Neural cell (in vitro differentiated cells): ENCODE measurements around the gene OR8H3. TPM values are rescaled to one million over a fixed set of nuclear protein-coding genes. Genes with fewer than 3 reads are reported as not detected.

Experiments used
- H2AFZ ChIP-seq: fragments of 200-600, 300-800 bp; sonication (generic), shearing (Covaris generic); 2 replicates; pipeline ENCODE4 v1.6.0; 2014; ENCODE audit warnings: low read depth, mild to moderate bottlenecking, antibody characterized with exemption, low read length, moderate library complexity
- H3F3A ChIP-seq: fragments of 200-600 bp; shearing (Covaris generic); 2 replicates; pipeline ENCODE4 v1.6.1; 2016; ENCODE audit warnings: mild to moderate bottlenecking, moderate library complexity, mixed read lengths, antibody characterized with exemption, low read length; ENCODE audit not compliant: insufficient read depth, poor library complexity, severe bottlenecking
- H3K27ac ChIP-seq: fragments of 200-600, 300-800 bp; sonication (generic), shearing (Covaris generic); 2 replicates; pipeline ENCODE4 v1.5.1; 2014; ENCODE audit warnings: mild to moderate bottlenecking, low read length, moderate library complexity
- H3K27me3 ChIP-seq: fragments of 300-800, 200-600 bp; sonication (generic), shearing (Covaris generic); 2 replicates; pipeline ENCODE4 v1.6.0; 2014; ENCODE audit warnings: mild to moderate bottlenecking, low read depth, low read length, moderate library complexity; ENCODE audit not compliant: insufficient read depth
- H3K36me3 ChIP-seq: fragments of 300-800, 200-600 bp; sonication (generic), shearing (Covaris generic); 2 replicates; pipeline ENCODE4 v1.5.1; 2014; ENCODE audit warnings: mild to moderate bottlenecking, antibody characterized with exemption, low read length, moderate library complexity; ENCODE audit not compliant: insufficient read depth
- H3K4me2 ChIP-seq: fragments of 300-800, 200-600 bp; sonication (generic), shearing (Covaris generic); 2 replicates; pipeline ENCODE4 v1.6.0; 2014; ENCODE audit warnings: mild to moderate bottlenecking, low read length
- H3K4me3 ChIP-seq: fragments of 300-800, 200-600 bp; sonication (generic), shearing (Covaris generic); 2 replicates; pipeline ENCODE4 v1.5.1; 2014; ENCODE audit warnings: mild to moderate bottlenecking, low read length, moderate library complexity
- H3K79me2 ChIP-seq: fragments of 200-600 bp; shearing (Covaris generic); replicated peaks from 2 replicates; pipeline ENCODE4 v1.6.0; 2014; ENCODE audit warnings: mild to moderate bottlenecking, low read length, moderate library complexity; ENCODE audit not compliant: insufficient read depth
- H3K9ac ChIP-seq: fragments of 300-800, 200-600 bp; sonication (generic), shearing (Covaris generic); 2 replicates; pipeline ENCODE4 v1.6.1; 2016; ENCODE audit warnings: mild to moderate bottlenecking, low read length, mixed read lengths
- H3K9me2 ChIP-seq: fragments of 200-600 bp; shearing (Covaris generic); 2 replicates; pipeline ENCODE4 v1.6.1; 2016; ENCODE audit warnings: mild to moderate bottlenecking, low read length, mixed read lengths; ENCODE audit not compliant: insufficient read depth
- H3K9me3 ChIP-seq: fragments of 200-600, 300-800 bp; sonication (generic), shearing (Covaris generic); 2 replicates; pipeline ENCODE4 v1.6.1; 2016; ENCODE audit warnings: mild to moderate bottlenecking, mixed run types, low read length, moderate library complexity, mixed read lengths
- H4K20me1 ChIP-seq: fragments of 200-600 bp; shearing (Covaris generic); 2 replicates; pipeline ENCODE4 v1.6.1; 2016; ENCODE audit warnings: mild to moderate bottlenecking, mixed run types; ENCODE audit not compliant: insufficient read depth
- CTCF ChIP-seq: fragments of 450-650 bp; IDR thresholded peaks from 2 replicates; pipeline ENCODE4 v1.5.1; 2014; ENCODE audit warnings: antibody characterized with exemption, mild to moderate bottlenecking, moderate library complexity; ENCODE audit not compliant: poor library complexity, severe bottlenecking
- EP300 ChIP-seq: fragments of 450-650 bp; conservative IDR thresholded peaks from 2 replicates; pipeline ENCODE4 v1.6.1; 2014; ENCODE audit warnings: antibody characterized with exemption, mild to moderate bottlenecking, moderate library complexity; ENCODE audit not compliant: poor library complexity, severe bottlenecking
- EZH2 ChIP-seq: fragments of 200-600, 300-800 bp; shearing (Covaris generic), sonication (generic); IDR thresholded peaks from 2 replicates; pipeline ENCODE4 v1.6.1; 2014; ENCODE audit warnings: antibody characterized with exemption, low read length, borderline replicate concordance, mild to moderate bottlenecking; ENCODE audit not compliant: insufficient read depth, poor library complexity, severe bottlenecking
- MXI1 ChIP-seq: fragments of 450-650 bp; conservative IDR thresholded peaks from 2 replicates; pipeline ENCODE4 v1.6.1; 2014; ENCODE audit warnings: antibody characterized with exemption, mild to moderate bottlenecking; ENCODE audit not compliant: poor library complexity, severe bottlenecking
- POLR2AphosphoS5 ChIP-seq: IDR thresholded peaks from 2 replicates; pipeline ENCODE4 v1.6.1; 2012
- RAD21 ChIP-seq: fragments of 450-650 bp; conservative IDR thresholded peaks from 2 replicates; pipeline ENCODE4 v1.6.1; 2014; ENCODE audit warnings: antibody characterized with exemption, mild to moderate bottlenecking, moderate library complexity
- REST ChIP-seq: IDR thresholded peaks from 2 replicates; pipeline ENCODE4 v1.6.1; 2012; ENCODE audit warnings: borderline replicate concordance
- SMC3 ChIP-seq: fragments of 450-650 bp; conservative IDR thresholded peaks from 2 replicates; pipeline ENCODE4 v1.6.1; 2014; ENCODE audit warnings: antibody characterized with exemption, mild to moderate bottlenecking, moderate library complexity; ENCODE audit not compliant: poor library complexity
- TAF1 ChIP-seq: IDR thresholded peaks from 2 replicates; pipeline ENCODE4 v1.6.1; 2012; ENCODE audit warnings: low read depth
- polyA plus RNA-seq: library from polyadenylated mRNA; depleted of rRNA; stranded (reverse); fragments of >200 nt; gene quantifications from 2 replicates; pipeline ENCODE4 v1.2.3, GENCODE V29; 2014
- small RNA-seq, 3 experiments: library from RNA; depleted of rRNA; stranded (forward); fragments of <200 nt; gene quantifications; one replicate each; pipeline ENCODE3, GENCODE V24; 2012

Gene OR8H3
- polyA plus RNA-seq, 1 donor from 2014 or later, result not detected

- Histone ChIP-seq H3K9me3 (no peaks in the 10 kb centered on the region), H3K27me3 (no peaks in the 10 kb centered on the region), H3K36me3 (no peaks in the 10 kb centered on the region), H3K4me3 (no peak overlapping the region), H4K20me1 (no peaks in the 10 kb centered on the region), H3F3A (no peaks in the 10 kb centered on the region), H3K4me2 (no peak overlapping the region), H3K79me2 (no peaks in the 10 kb centered on the region), H2AFZ (no peak overlapping the region), H3K27ac (no peak overlapping the region), H3K9ac (no peak overlapping the region), H3K9me2 (no peaks in the 10 kb centered on the region)
- TF ChIP-seq REST, result no peak
- TF ChIP-seq CTCF, result no peak
- no peak for TF ChIP-seq POLR2AphosphoS5
- TF ChIP-seq SMC3, result no peak
- no peak for TF ChIP-seq RAD21
- no peak for TF ChIP-seq MXI1
- no peak for TF ChIP-seq EZH2
- no peak for TF ChIP-seq EP300
- no peak for TF ChIP-seq TAF1
These were observed 50.2 kb downstream of the OR8H3 start for GRCh38 chr11:56172256-56172830.

Small RNAs within 50 kb of the gene (small RNA-seq; reads per million reads assigned to genes)
- 0 reads per million in 3 experiments for gene OR8I4P

Other genes starting within 250 kb of the OR8H3 start
- gene TRIM51, start 239.1 kb upstream of the OR8H3 start, polyA plus RNA-seq, result not detected in 2 replicates
- not detected in 2 replicates for gene OR5W2, start 207.8 kb upstream of the OR8H3 start, polyA plus RNA-seq
- not detected in 2 replicates for gene OR5I1, start 186.0 kb upstream of the OR8H3 start, polyA plus RNA-seq
- not detected in 2 replicates for gene OR10AG1, start 152.4 kb upstream of the OR8H3 start, polyA plus RNA-seq
- not detected in 2 replicates for gene OR5F1, start 127.7 kb upstream of the OR8H3 start, polyA plus RNA-seq
- not detected in 2 replicates for gene OR5AS1, start 94.7 kb upstream of the OR8H3 start, polyA plus RNA-seq
- gene OR8I2, start 29.1 kb upstream of the OR8H3 start, polyA plus RNA-seq, result not detected in 2 replicates
- gene OR8H2, start 18.7 kb upstream of the OR8H3 start, polyA plus RNA-seq, result not detected in 2 replicates
- not detected in 2 replicates for gene OR8J3, start 17.8 kb downstream of the OR8H3 start, polyA plus RNA-seq
- not detected in 2 replicates for gene OR8K5, start 37.9 kb downstream of the OR8H3 start, polyA plus RNA-seq
- not detected in 2 replicates for gene OR5J2, start 54.2 kb downstream of the OR8H3 start, polyA plus RNA-seq
- gene OR5T2, start 111.9 kb downstream of the OR8H3 start, polyA plus RNA-seq, result not detected in 2 replicates
- not detected in 2 replicates for gene OR5T3, start 129.9 kb downstream of the OR8H3 start, polyA plus RNA-seq
- gene OR5T1, start 151.8 kb downstream of the OR8H3 start, polyA plus RNA-seq, result not detected in 2 replicates
- not detected in 2 replicates for gene OR8H1, start 169.9 kb downstream of the OR8H3 start, polyA plus RNA-seq
- gene OR8K3, start 192.8 kb downstream of the OR8H3 start, polyA plus RNA-seq, result not detected in 2 replicates
- gene OR8K1, start 223.7 kb downstream of the OR8H3 start, polyA plus RNA-seq, result 0.60 TPM in 1 of 2 replicates, not detected in the other
- not detected in 2 replicates for gene OR8J1, start 231.9 kb downstream of the OR8H3 start, polyA plus RNA-seq